Panc1 (cell line): ENCODE data around the gene RPE. TPM values are rescaled to one million over a fixed set of nuclear protein-coding genes. Genes with fewer than 3 reads are reported as not detected.

Source experiments
- ATAC-seq: fragments of 200-7000 bp; cut with Tn5 transposase; 2 replicates; pipeline ENCODE4 v1.9.1; 2020; ENCODE audit warnings: mild to moderate bottlenecking, moderate library complexity
- BruUV-seq: library from RNA; stranded (reverse); fragments of 400-500 nt; replicated peaks from 2 replicates; lab custom pipeline; 2021; lab: Mats Ljungman, UMichigan
- CTCF ChIA-PET: fragments of 300-600 bp; sonication (Branson Sonifier 250); formaldehyde crosslinking; loops from one replicate; lab custom pipeline; 2022; ENCODE audit warnings: antibody characterized with exemption; lab: Charles Lee
- POLR2A ChIA-PET: fragments of 300-600 bp; sonication (Branson Sonifier 250); formaldehyde crosslinking; loops from one replicate; lab custom pipeline; 2022; ENCODE audit warnings: antibody characterized with exemption; lab: Charles Lee
- DNase-seq: peaks from one replicate; pipeline ENCODE4 v3.0.0-alpha.2; 2010; ENCODE audit warnings: low read depth, low spot score
- H3K27ac ChIP-seq: 2 replicates; pipeline ENCODE4 v1.5.1; 2011; ENCODE audit warnings: mild to moderate bottlenecking, low read length, inconsistent platforms
- H3K27me3 ChIP-seq: fragments of 200-500 bp; sonication (Bioruptor generic); 2 replicates; pipeline ENCODE4 v1.6.0; 2014; ENCODE audit warnings: low read length, inconsistent platforms; ENCODE audit not compliant: control insufficient read depth, insufficient read depth
- H3K36me3 ChIP-seq: fragments of 200-500 bp; sonication (Bioruptor generic); 2 replicates; pipeline ENCODE4 v1.5.1; 2014; ENCODE audit warnings: inconsistent platforms, mild to moderate bottlenecking, low read length, moderate library complexity; ENCODE audit not compliant: control insufficient read depth, insufficient read depth
- H3K4me1 ChIP-seq: 2 replicates; pipeline ENCODE4 v1.5.1; 2011; ENCODE audit warnings: inconsistent platforms, mild to moderate bottlenecking, low read length, moderate library complexity; ENCODE audit not compliant: control insufficient read depth, insufficient read depth
- H3K4me3 ChIP-seq, 2 experiments: 2 replicates each; pipeline ENCODE4 v1.5.1; 2011 to 2012; ENCODE audit warnings: low read depth in 2 of 2, low read length in 2 of 2, mild to moderate bottlenecking in 2 of 2, inconsistent platforms in 1 of 2, moderate library complexity in 1 of 2
- H3K9me3 ChIP-seq: fragments of 200-500 bp; sonication (Bioruptor generic); 2 replicates; pipeline ENCODE4 v1.5.1; 2014; ENCODE audit warnings: low read depth, mild to moderate bottlenecking, inconsistent platforms, low read length, moderate library complexity; ENCODE audit not compliant: control insufficient read depth, insufficient read depth
- POLR2AphosphoS5 ChIP-seq: IDR thresholded peaks from 2 replicates; pipeline ENCODE4 v1.6.1; 2012; ENCODE audit warnings: mild to moderate bottlenecking, low read depth, low read length, moderate library complexity
- SIN3A ChIP-seq: IDR thresholded peaks from 2 replicates; pipeline ENCODE4 v1.6.1; 2012; ENCODE audit warnings: low read depth, mild to moderate bottlenecking, low read length, moderate library complexity, borderline replicate concordance; ENCODE audit not compliant: insufficient read depth
- TCF7L2 ChIP-seq: IDR thresholded peaks from 2 replicates; pipeline ENCODE4 v1.6.1; 2011; ENCODE audit warnings: mild to moderate bottlenecking, low read depth, low read length, inconsistent platforms
- in situ Hi-C: cut with HindIII; loops from 2 replicates; pipeline ENCODE4 v1.10.0; 2016; ENCODE audit warnings: low sequenced_read_pairs, low pct_unique_long_range_greater_than_20kb
- intact Hi-C: fragments of 100-400 bp; cut with micrococcal nuclease; formaldehyde crosslinking; loops from one replicate; pipeline ENCODE4 v1.10.0; 2022; ENCODE audit not compliant: unreplicated experiment
- total RNA-seq: library from RNA; stranded (reverse); gene quantifications from one replicate; pipeline ENCODE4 v1.2.1, GENCODE V29; 2021; ENCODE audit not compliant: unreplicated experiment
- TF ChIP-seq, protein P1 (sequence below): fragments of 450-650 bp; IDR thresholded peaks from 2 replicates; pipeline ENCODE4 v1.5.1; 2017; ENCODE audit warnings: mild to moderate bottlenecking
- TF ChIP-seq, protein P2 (sequence below), 2 experiments: IDR thresholded peaks; 2 replicates each; pipeline ENCODE4 v1.6.1; 2011 to 2012; ENCODE audit warnings: low read depth in 2 of 2, control low read depth in 1 of 2, low read length in 1 of 2, mild to moderate bottlenecking in 1 of 2, moderate library complexity in 1 of 2; ENCODE audit not compliant: insufficient read depth in 1 of 2

RPE gene
- total RNA-seq, 1 experiment from 2014 or later = 100 TPM

GRCh38 chr2:209993968-209994367, 8.5 kb upstream of the RPE start:
- Histone ChIP-seq H3K4me3 (no peak overlapping the region), H3K27ac (no peak overlapping the region), H3K4me1 (no peaks in the 10 kb centered on the region), H3K36me3 (no peaks in the 10 kb centered on the region), H3K9me3 (no peaks in the 10 kb centered on the region), H3K27me3 (no peaks in the 10 kb centered on the region)
- ChIA-PET POLR2A (no interaction called here), CTCF (no interaction called here)
- BruUV-seq = no TSS peak
- DNase-seq = no peak
- no peak for TF ChIP-seq POLR2AphosphoS5
- TF ChIP-seq SIN3A = no peak
- no peak for TF ChIP-seq TCF7L2
- TF ChIP-seq, protein P1, sequence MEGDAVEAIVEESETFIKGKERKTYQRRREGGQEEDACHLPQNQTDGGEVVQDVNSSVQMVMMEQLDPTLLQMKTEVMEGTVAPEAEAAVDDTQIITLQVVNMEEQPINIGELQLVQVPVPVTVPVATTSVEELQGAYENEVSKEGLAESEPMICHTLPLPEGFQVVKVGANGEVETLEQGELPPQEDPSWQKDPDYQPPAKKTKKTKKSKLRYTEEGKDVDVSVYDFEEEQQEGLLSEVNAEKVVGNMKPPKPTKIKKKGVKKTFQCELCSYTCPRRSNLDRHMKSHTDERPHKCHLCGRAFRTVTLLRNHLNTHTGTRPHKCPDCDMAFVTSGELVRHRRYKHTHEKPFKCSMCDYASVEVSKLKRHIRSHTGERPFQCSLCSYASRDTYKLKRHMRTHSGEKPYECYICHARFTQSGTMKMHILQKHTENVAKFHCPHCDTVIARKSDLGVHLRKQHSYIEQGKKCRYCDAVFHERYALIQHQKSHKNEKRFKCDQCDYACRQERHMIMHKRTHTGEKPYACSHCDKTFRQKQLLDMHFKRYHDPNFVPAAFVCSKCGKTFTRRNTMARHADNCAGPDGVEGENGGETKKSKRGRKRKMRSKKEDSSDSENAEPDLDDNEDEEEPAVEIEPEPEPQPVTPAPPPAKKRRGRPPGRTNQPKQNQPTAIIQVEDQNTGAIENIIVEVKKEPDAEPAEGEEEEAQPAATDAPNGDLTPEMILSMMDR = no peak
- TF ChIP-seq, protein P2, sequence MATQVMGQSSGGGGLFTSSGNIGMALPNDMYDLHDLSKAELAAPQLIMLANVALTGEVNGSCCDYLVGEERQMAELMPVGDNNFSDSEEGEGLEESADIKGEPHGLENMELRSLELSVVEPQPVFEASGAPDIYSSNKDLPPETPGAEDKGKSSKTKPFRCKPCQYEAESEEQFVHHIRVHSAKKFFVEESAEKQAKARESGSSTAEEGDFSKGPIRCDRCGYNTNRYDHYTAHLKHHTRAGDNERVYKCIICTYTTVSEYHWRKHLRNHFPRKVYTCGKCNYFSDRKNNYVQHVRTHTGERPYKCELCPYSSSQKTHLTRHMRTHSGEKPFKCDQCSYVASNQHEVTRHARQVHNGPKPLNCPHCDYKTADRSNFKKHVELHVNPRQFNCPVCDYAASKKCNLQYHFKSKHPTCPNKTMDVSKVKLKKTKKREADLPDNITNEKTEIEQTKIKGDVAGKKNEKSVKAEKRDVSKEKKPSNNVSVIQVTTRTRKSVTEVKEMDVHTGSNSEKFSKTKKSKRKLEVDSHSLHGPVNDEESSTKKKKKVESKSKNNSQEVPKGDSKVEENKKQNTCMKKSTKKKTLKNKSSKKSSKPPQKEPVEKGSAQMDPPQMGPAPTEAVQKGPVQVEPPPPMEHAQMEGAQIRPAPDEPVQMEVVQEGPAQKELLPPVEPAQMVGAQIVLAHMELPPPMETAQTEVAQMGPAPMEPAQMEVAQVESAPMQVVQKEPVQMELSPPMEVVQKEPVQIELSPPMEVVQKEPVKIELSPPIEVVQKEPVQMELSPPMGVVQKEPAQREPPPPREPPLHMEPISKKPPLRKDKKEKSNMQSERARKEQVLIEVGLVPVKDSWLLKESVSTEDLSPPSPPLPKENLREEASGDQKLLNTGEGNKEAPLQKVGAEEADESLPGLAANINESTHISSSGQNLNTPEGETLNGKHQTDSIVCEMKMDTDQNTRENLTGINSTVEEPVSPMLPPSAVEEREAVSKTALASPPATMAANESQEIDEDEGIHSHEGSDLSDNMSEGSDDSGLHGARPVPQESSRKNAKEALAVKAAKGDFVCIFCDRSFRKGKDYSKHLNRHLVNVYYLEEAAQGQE (IDR thresholded peaks at IDR 0.05; ENCODE audit: insufficient read depth in 1 of 2, low read depth in 2 of 2, low read length in 1 of 2) = no peak
- intact Hi-C loops (no loop called here), in situ Hi-C loops (no loop called here)
- no peak for ATAC-seq

GRCh38 chr2:209998596-209998995, 3.8 kb upstream of the RPE start:
- POLR2A ChIA-PET = no interaction called here
- CTCF ChIA-PET = no interaction called here
- Histone ChIP-seq H3K4me3 (no peak overlapping the region), H3K36me3 (no peaks in the 10 kb centered on the region; the same call in 1 of the 2 replicates), H3K4me1 (peaks cover 7% of the 10 kb centered on the region), H3K9me3 (no peaks in the 10 kb centered on the region), H3K27me3 (no peaks in the 10 kb centered on the region), H3K27ac (no peak overlapping the region)
- intact Hi-C loops = no loop called here
- in situ Hi-C loops = no loop called here
- TF ChIP-seq, protein P2 (IDR thresholded peaks at IDR 0.05; ENCODE audit: insufficient read depth in 1 of 2, low read depth in 2 of 2, low read length in 1 of 2) = no peak
- TF ChIP-seq, protein P1 = no peak
- TF ChIP-seq TCF7L2 (no peak), SIN3A (no peak), POLR2AphosphoS5 (no peak)
- ATAC-seq (no peak), DNase-seq (no peak)
- no TSS peak for BruUV-seq
